ENCODE data around the gene HNF1A.

GRCh38 chr12:120955232-120955631 lies 23.1 kb upstream of the HNF1A start:
- TF ChIP-seq CTCF (IDR thresholded peaks at IDR 0.05) (no peak), EZH2 (IDR thresholded peaks at IDR 0.05) (no peak), EZH2phosphoT487 (IDR thresholded peaks at IDR 0.05) (no peak)

All from neural progenitor cell (in vitro differentiated cells).